H9 (cell line): ENCODE data around the gene TRRAP. TPM values are rescaled to one million over a fixed set of nuclear protein-coding genes. Genes with fewer than 3 reads are reported as not detected.

Source experiments
- DNase-seq: peaks from one replicate; pipeline ENCODE4 v3.0.0-alpha.2; 2017
- H2AFZ ChIP-seq: one replicate; pipeline ENCODE4 v1.6.1; 2013; ENCODE audit warnings: mild to moderate bottlenecking, low read length, control low read depth, moderate library complexity
- H2AK5ac ChIP-seq: 2 replicates; pipeline ENCODE4 v1.6.1; 2013; ENCODE audit warnings: low read length, control low read depth, mixed read lengths; ENCODE audit not compliant: insufficient read length
- H2BK120ac ChIP-seq: one replicate; pipeline ENCODE4 v1.6.1; 2013; ENCODE audit warnings: low read depth, mild to moderate bottlenecking, low read length, control low read depth, inconsistent platforms; ENCODE audit not compliant: poor library complexity, severe bottlenecking
- H2BK12ac ChIP-seq: 2 replicates; pipeline ENCODE4 v1.6.1; 2013; ENCODE audit warnings: low read length, control low read depth, mixed read lengths, low read depth; ENCODE audit not compliant: insufficient read length
- H2BK15ac ChIP-seq: 2 replicates; pipeline ENCODE4 v1.6.1; 2013; ENCODE audit warnings: low read depth, low read length, control low read depth
- H2BK20ac ChIP-seq: one replicate; pipeline ENCODE4 v1.6.1; 2013; ENCODE audit warnings: low read depth, mild to moderate bottlenecking, low read length, control low read depth, inconsistent platforms; ENCODE audit not compliant: poor library complexity, severe bottlenecking
- H2BK5ac ChIP-seq: 2 replicates; pipeline ENCODE4 v1.6.1; 2013; ENCODE audit warnings: low read length, control low read depth, mixed read lengths; ENCODE audit not compliant: insufficient read length
- H3K14ac ChIP-seq: 2 replicates; pipeline ENCODE4 v1.6.1; 2013; ENCODE audit warnings: low read length, control low read depth; ENCODE audit not compliant: insufficient read depth
- H3K18ac ChIP-seq: 2 replicates; pipeline ENCODE4 v1.6.1; 2013; ENCODE audit warnings: low read depth, mild to moderate bottlenecking, mixed read lengths, low read length, control low read depth; ENCODE audit not compliant: insufficient read length
- H3K23ac ChIP-seq: 2 replicates; pipeline ENCODE4 v1.6.1; 2013; ENCODE audit warnings: low read length, control low read depth, mixed read lengths, low read depth; ENCODE audit not compliant: insufficient read length
- H3K23me2 ChIP-seq: 2 replicates; pipeline ENCODE4 v1.6.1; 2013; ENCODE audit warnings: low read depth, mild to moderate bottlenecking, mixed read lengths, low read length, control low read depth; ENCODE audit not compliant: insufficient read length, poor library complexity, severe bottlenecking
- H3K27ac ChIP-seq: 2 replicates; pipeline ENCODE4 v1.5.1; 2013; ENCODE audit warnings: low read length, control low read depth, mixed read lengths, low read depth; ENCODE audit not compliant: insufficient read length
- H3K27me3 ChIP-seq: 2 replicates; pipeline ENCODE4 v1.6.1; 2013; ENCODE audit warnings: low read length, control low read depth, inconsistent platforms; ENCODE audit not compliant: insufficient read depth
- H3K4ac ChIP-seq: 2 replicates; pipeline ENCODE4 v1.6.1; 2013; ENCODE audit warnings: low read depth, mild to moderate bottlenecking, control low read depth, inconsistent platforms, low read length, moderate library complexity
- H3K4me1 ChIP-seq: 2 replicates; pipeline ENCODE4 v1.6.1; 2013; ENCODE audit warnings: low read length, control low read depth, inconsistent platforms; ENCODE audit not compliant: insufficient read depth
- H3K4me2 ChIP-seq: 2 replicates; pipeline ENCODE4 v1.6.1; 2013; ENCODE audit warnings: low read length, control low read depth, mixed read lengths; ENCODE audit not compliant: insufficient read length, insufficient read depth
- H3K56ac ChIP-seq: 2 replicates; pipeline ENCODE4 v1.6.1; 2013; ENCODE audit warnings: low read depth, mild to moderate bottlenecking, mixed read lengths, low read length, control low read depth; ENCODE audit not compliant: insufficient read length
- H3K79me1 ChIP-seq: 2 replicates; pipeline ENCODE4 v1.6.1; 2013; ENCODE audit warnings: low read depth, mild to moderate bottlenecking, moderate library complexity, low read length, control low read depth, inconsistent platforms; ENCODE audit not compliant: insufficient read depth, poor library complexity, severe bottlenecking
- H3K79me2 ChIP-seq: 2 replicates; pipeline ENCODE4 v1.6.1; 2013; ENCODE audit warnings: low read length, control low read depth, inconsistent platforms; ENCODE audit not compliant: insufficient read depth
- H3K9ac ChIP-seq: 2 replicates; pipeline ENCODE4 v1.6.1; 2013; ENCODE audit warnings: low read length, control low read depth, mixed read lengths; ENCODE audit not compliant: insufficient read length; ENCODE audit errors: extremely low read depth
- H3K9me3 ChIP-seq: one replicate; pipeline ENCODE4 v1.6.1; 2013; ENCODE audit warnings: low read depth, low read length, inconsistent platforms; ENCODE audit not compliant: control insufficient read depth
- H3T11ph ChIP-seq: one replicate; pipeline ENCODE4 v1.6.1; 2013; ENCODE audit warnings: mild to moderate bottlenecking, low read length, control low read depth, inconsistent platforms
- H4K20me1 ChIP-seq: one replicate; pipeline ENCODE4 v1.6.1; 2013; ENCODE audit not compliant: control insufficient read depth, insufficient read length, insufficient read depth
- H4K5ac ChIP-seq: 2 replicates; pipeline ENCODE4 v1.6.1; 2013; ENCODE audit warnings: low read depth, mild to moderate bottlenecking, mixed read lengths, low read length, control low read depth; ENCODE audit not compliant: insufficient read length
- H4K8ac ChIP-seq: replicated peaks from 2 replicates; pipeline ENCODE4 v1.6.1; 2013; ENCODE audit warnings: low read length, control low read depth, mixed read lengths, low read depth; ENCODE audit not compliant: insufficient read length
- H4K91ac ChIP-seq: 2 replicates; pipeline ENCODE4 v1.6.1; 2013; ENCODE audit warnings: low read depth, mild to moderate bottlenecking, moderate library complexity, mixed read lengths, low read length, control low read depth; ENCODE audit not compliant: insufficient read length
- H3K27ac Mint-ChIP-seq, 3 experiments: 2 replicates in 2 of 3; 3 replicates in 1 of 3; pipeline ENCODE4 v1.8.0; 2020 to 2021; ENCODE audit warnings: mixed read lengths in 3 of 3, mild to moderate bottlenecking in 1 of 3, moderate library complexity in 1 of 3
- H3K27me3 Mint-ChIP-seq: 2 replicates; pipeline ENCODE4 v1.8.0; 2021; ENCODE audit warnings: low read depth, mild to moderate bottlenecking, moderate library complexity, mixed read lengths
- H3K36me3 Mint-ChIP-seq, 3 experiments: 2 replicates in 2 of 3; 3 replicates in 1 of 3; pipeline ENCODE4 v1.8.0; 2020 to 2021; ENCODE audit warnings: low read depth in 3 of 3, mixed read lengths in 3 of 3; ENCODE audit not compliant: insufficient read depth in 1 of 3
- H3K4me1 Mint-ChIP-seq, 2 experiments: 2 replicates each; pipeline ENCODE4 v1.8.0; 2020; ENCODE audit warnings: mixed read lengths in 2 of 2
- H3K4me3 Mint-ChIP-seq, 2 experiments: 2 replicates in 1 of 2; 3 replicates in 1 of 2; pipeline ENCODE4 v1.8.0; 2020 to 2021; ENCODE audit warnings: mild to moderate bottlenecking in 2 of 2, mixed read lengths in 2 of 2, moderate library complexity in 1 of 2
- H3K9me3 Mint-ChIP-seq, 2 experiments: 2 replicates in 1 of 2; 3 replicates in 1 of 2; pipeline ENCODE4 v1.8.0; 2020; ENCODE audit warnings: mild to moderate bottlenecking in 2 of 2, mixed read lengths in 2 of 2, moderate library complexity in 1 of 2
- WGBS: extraction: QIAGEN DNeasy Blood & Tissue Kit; methylation state at CpG from one replicate; pipeline ENCODE4 v1.1.7; 2013; ENCODE audit warnings: missing lambda C conversion rate, low lambda C conversion rate, mixed read lengths; ENCODE audit not compliant: insufficient read length; ENCODE audit errors: extremely low coverage; 5-methylcytosine and 5-hydroxymethylcytosine counted together
- total RNA-seq: library from RNA; stranded (reverse); gene quantifications from 2 replicates; pipeline ENCODE4 v1.2.1, GENCODE V29; 2021
- TF ChIP-seq, protein P1 (sequence below): fragments of 200-600 bp; sonication (generic); conservative IDR thresholded peaks from 3 replicates; pipeline ENCODE4 v1.8.0; 2021; ENCODE audit warnings: antibody characterized with exemption, mild to moderate bottlenecking

The TRRAP gene
- total RNA-seq, 1 experiment from 2014 or later, result 58.6 TPM

DNA sequence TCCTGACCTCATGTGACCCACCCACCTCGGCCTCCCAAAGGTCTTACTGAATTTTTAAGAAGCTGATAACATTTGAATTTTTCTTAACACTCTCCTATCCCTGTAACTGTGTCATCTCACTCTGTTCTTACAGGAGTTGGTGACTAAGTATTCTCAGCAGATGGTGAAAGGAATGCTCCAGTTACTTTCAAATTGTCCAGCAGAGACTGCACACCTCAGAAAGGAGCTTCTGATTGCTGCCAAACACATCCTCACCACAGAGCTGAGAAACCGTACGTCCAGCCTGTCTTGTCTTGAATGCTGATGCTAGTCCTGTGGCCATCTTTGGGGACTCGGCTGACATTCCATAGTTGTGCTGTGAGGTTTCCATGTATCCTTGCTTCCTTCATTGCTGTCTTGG lies 24.9 kb downstream of the TRRAP start:
- peaks cover 17 to 22% of the 10 kb centered on the region in 2 experiments for H3K9me3 Mint-ChIP-seq
- Histone ChIP-seq H3K23me2 (no peaks in the 10 kb centered on the region), H3T11ph (no peak overlapping the region), H2AFZ (no peak overlapping the region), H2BK5ac (no peak overlapping the region), H3K79me1 (no peaks in the 10 kb centered on the region), H3K4ac (no peak overlapping the region), H4K91ac (no peak overlapping the region), H3K9ac (no peak overlapping the region), H3K4me2 (no peak overlapping the region), H2AK5ac (no peak overlapping the region), H3K27ac (no peak overlapping the region), H3K18ac (no peak overlapping the region), H4K20me1 (no peaks in the 10 kb centered on the region), H3K14ac (no peak overlapping the region), H2BK12ac (no peak overlapping the region), H3K79me2 (no peaks in the 10 kb centered on the region), H2BK120ac (no peak overlapping the region), H3K56ac (no peak overlapping the region), H4K5ac (no peak overlapping the region), H3K27me3 (no peaks in the 10 kb centered on the region), H3K4me1 (no peaks in the 10 kb centered on the region), H4K8ac (no peak overlapping the region), H2BK15ac (no peak overlapping the region), H3K23ac (no peak overlapping the region), H2BK20ac (no peak overlapping the region), H3K9me3 (peaks cover 8% of the 10 kb centered on the region)
- WGBS, result no CpG with 5 or more reads among the region's 4 CpGs
- H3K4me1 Mint-ChIP-seq, result no peaks in the 10 kb centered on the region
- no peak overlapping the region for H3K27ac Mint-ChIP-seq
- H3K4me3 Mint-ChIP-seq, result no peak overlapping the region
- H3K27me3 Mint-ChIP-seq, result no peaks in the 10 kb centered on the region
- TF ChIP-seq, protein P1, sequence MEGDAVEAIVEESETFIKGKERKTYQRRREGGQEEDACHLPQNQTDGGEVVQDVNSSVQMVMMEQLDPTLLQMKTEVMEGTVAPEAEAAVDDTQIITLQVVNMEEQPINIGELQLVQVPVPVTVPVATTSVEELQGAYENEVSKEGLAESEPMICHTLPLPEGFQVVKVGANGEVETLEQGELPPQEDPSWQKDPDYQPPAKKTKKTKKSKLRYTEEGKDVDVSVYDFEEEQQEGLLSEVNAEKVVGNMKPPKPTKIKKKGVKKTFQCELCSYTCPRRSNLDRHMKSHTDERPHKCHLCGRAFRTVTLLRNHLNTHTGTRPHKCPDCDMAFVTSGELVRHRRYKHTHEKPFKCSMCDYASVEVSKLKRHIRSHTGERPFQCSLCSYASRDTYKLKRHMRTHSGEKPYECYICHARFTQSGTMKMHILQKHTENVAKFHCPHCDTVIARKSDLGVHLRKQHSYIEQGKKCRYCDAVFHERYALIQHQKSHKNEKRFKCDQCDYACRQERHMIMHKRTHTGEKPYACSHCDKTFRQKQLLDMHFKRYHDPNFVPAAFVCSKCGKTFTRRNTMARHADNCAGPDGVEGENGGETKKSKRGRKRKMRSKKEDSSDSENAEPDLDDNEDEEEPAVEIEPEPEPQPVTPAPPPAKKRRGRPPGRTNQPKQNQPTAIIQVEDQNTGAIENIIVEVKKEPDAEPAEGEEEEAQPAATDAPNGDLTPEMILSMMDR, result no peak
- H3K36me3 Mint-ChIP-seq, result peaks cover 83 to 96% (median 95%) of the 10 kb centered on the region in 3 experiments
- DNase-seq, result no peak
